ENCODE results near the gene SLTM.

- no peak for TF ChIP-seq EZH2phosphoT487 (IDR thresholded peaks at IDR 0.05; ENCODE audit: borderline replicate concordance, low read length)
- no peak for TF ChIP-seq CTCF (IDR thresholded peaks at IDR 0.05; ENCODE audit: low read depth, low read length, poor library complexity, severe bottlenecking)
Observed at GRCh38 chr15:58958811-58959210, 25.3 kb upstream of the SLTM start.

All from DOHH2 (cell line).